PC-3 (cell line): ENCODE results near the gene KCNG1. TPM values are rescaled to one million over a fixed set of nuclear protein-coding genes. Genes with fewer than 3 reads are reported as not detected.

Source experiments
- ATAC-seq: fragments of 200-7000 bp; cut with Tn5 transposase; 2 replicates; pipeline ENCODE4 v1.9.1; 2020; ENCODE audit warnings: mild to moderate bottlenecking, moderate library complexity
- BruUV-seq: library from RNA; stranded (reverse); fragments of 400-500 nt; replicated peaks from 2 replicates; lab custom pipeline; 2021; lab: Mats Ljungman, UMichigan
- CTCF ChIA-PET: fragments of 300-600 bp; sonication (Branson Sonifier 250); formaldehyde crosslinking; loops from one replicate; lab custom pipeline; 2022; ENCODE audit warnings: antibody characterized with exemption; lab: Charles Lee
- POLR2A ChIA-PET: fragments of 300-600 bp; sonication (Branson Sonifier 250); formaldehyde crosslinking; loops from one replicate; lab custom pipeline; 2022; ENCODE audit warnings: antibody characterized with exemption; ENCODE audit not compliant: unreplicated experiment; lab: Charles Lee
- DNase-seq: peaks from one replicate; pipeline ENCODE4 v3.0.0-alpha.2; 2015
- H2AFZ ChIP-seq: fragments of 300-600 bp; sonication (generic); 2 replicates; pipeline ENCODE4 v1.6.0; 2016; ENCODE audit warnings: antibody characterized with exemption, low read length
- H3F3A ChIP-seq: fragments of 300-600 bp; sonication (generic); one replicate; pipeline ENCODE4 v1.6.0; 2017; ENCODE audit warnings: antibody characterized with exemption, low read length, control low read depth, mild to moderate bottlenecking; ENCODE audit not compliant: unreplicated experiment
- H3K27ac ChIP-seq: fragments of 300-600 bp; sonication (generic); 2 replicates; pipeline ENCODE4 v1.5.1; 2016; ENCODE audit warnings: mild to moderate bottlenecking, low read length
- H3K27me3 ChIP-seq: fragments of 300-600 bp; sonication (generic); 2 replicates; pipeline ENCODE4 v1.6.1; 2016; ENCODE audit warnings: low read length, mixed read lengths
- H3K36me3 ChIP-seq: fragments of 300-600 bp; sonication (generic); 2 replicates; pipeline ENCODE4 v1.6.1; 2016; ENCODE audit warnings: low read depth, mixed run types, low read length, mixed read lengths
- H3K4me1 ChIP-seq: fragments of 300-600 bp; sonication (generic); 2 replicates; pipeline ENCODE4 v1.5.1; 2016; ENCODE audit warnings: low read length; ENCODE audit not compliant: insufficient read depth
- H3K4me2 ChIP-seq: fragments of 300-600 bp; sonication (generic); 2 replicates; pipeline ENCODE4 v1.6.0; 2016; ENCODE audit warnings: low read length
- H3K4me3 ChIP-seq: fragments of 300-600 bp; sonication (generic); 2 replicates; pipeline ENCODE4 v1.5.1; 2016; ENCODE audit warnings: mild to moderate bottlenecking, low read length, mixed read lengths
- H3K79me2 ChIP-seq: fragments of 300-600 bp; sonication (generic); 2 replicates; pipeline ENCODE4 v1.6.1; 2017; ENCODE audit warnings: low read length, mixed read lengths
- H3K9ac ChIP-seq: fragments of 300-600 bp; sonication (generic); 2 replicates; pipeline ENCODE4 v1.6.0; 2016; ENCODE audit warnings: mild to moderate bottlenecking, low read length
- H3K9me2 ChIP-seq: fragments of 300-600 bp; sonication (generic); replicated peaks from 2 replicates; pipeline ENCODE4 v1.6.1; 2016; ENCODE audit warnings: mixed run types, low read length, mixed read lengths
- H3K9me3 ChIP-seq: fragments of 300-600 bp; sonication (generic); 2 replicates; pipeline ENCODE4 v1.6.1; 2016; ENCODE audit warnings: low read length, mixed read lengths
- H4K20me1 ChIP-seq: fragments of 300-600 bp; sonication (generic); 2 replicates; pipeline ENCODE4 v1.6.1; 2016; ENCODE audit warnings: low read length, mixed read lengths
- CTCF ChIP-seq: fragments of 300-600 bp; sonication (generic); conservative IDR thresholded peaks from 2 replicates; pipeline ENCODE4 v1.5.1; 2017; ENCODE audit warnings: antibody characterized with exemption, low read depth, mild to moderate bottlenecking, low read length
- EZH2 ChIP-seq: fragments of 300-600 bp; sonication (generic); IDR thresholded peaks from one replicate; pipeline ENCODE4 v1.6.1; 2017; ENCODE audit warnings: antibody characterized with exemption, mild to moderate bottlenecking, low read length; ENCODE audit not compliant: unreplicated experiment
- EZH2phosphoT487 ChIP-seq: fragments of 300-600 bp; sonication (generic); IDR thresholded peaks from 2 replicates; pipeline ENCODE4 v1.6.1; 2018; ENCODE audit warnings: mild to moderate bottlenecking, antibody characterized with exemption, low read length, borderline replicate concordance
- intact Hi-C: fragments of 100-400 bp; cut with micrococcal nuclease; formaldehyde crosslinking; loops from 2 replicates; pipeline ENCODE4 v1.9.0; 2023
- total RNA-seq: library from RNA; depleted of rRNA; stranded (reverse); fragments of >200 nt; gene quantifications from 2 replicates; pipeline ENCODE4 v1.2.3, GENCODE V29; 2014

KCNG1 gene
- total RNA-seq, 1 experiment from 2014 or later = 61.5 TPM

GRCh38 chr20:51042064-51042463 is 19.2 kb upstream of the KCNG1 start:
- BruUV-seq = no TSS peak
- Histone ChIP-seq H4K20me1 (no peaks in the 10 kb centered on the region), H3K4me2 (no peak overlapping the region), H2AFZ (no peak overlapping the region), H3K4me1 (peaks cover 4% of the 10 kb centered on the region; the same call in 1 of the 2 replicates), H3K9ac (no peak overlapping the region), H3K79me2 (no peaks in the 10 kb centered on the region), H3K27me3 (no peaks in the 10 kb centered on the region), H3K9me3 (no peaks in the 10 kb centered on the region), H3K4me3 (no peak overlapping the region), H3K36me3 (no peaks in the 10 kb centered on the region), H3K9me2 (no peaks in the 10 kb centered on the region), H3F3A (no peaks in the 10 kb centered on the region), H3K27ac (no peak overlapping the region)
- intact Hi-C loops = no loop called here
- POLR2A ChIA-PET = no interaction called here
- TF ChIP-seq CTCF (no peak), EZH2 (no peak), EZH2phosphoT487 (no peak)
- CTCF ChIA-PET = interaction anchor here (0.6 to 0.9 kb wide), 2 partner anchors 8 to 27 kb away, joined by 6 to 13 read pairs; no protein-coding TSS in a partner anchor
- DNase-seq = peak; percentile 72
- peak; percentile 49; the same call in 1 of the 2 replicates for ATAC-seq

- Histone ChIP-seq H3K27me3 (no peaks in the 10 kb centered on the region), H3K27ac (no peak overlapping the region), H3K4me1 (peaks cover 12% of the 10 kb centered on the region), H2AFZ (no peak overlapping the region), H3K4me3 (no peak overlapping the region), H3K4me2 (no peak overlapping the region), H3K9me2 (no peaks in the 10 kb centered on the region), H3K9ac (no peak overlapping the region), H3K9me3 (no peaks in the 10 kb centered on the region), H4K20me1 (no peaks in the 10 kb centered on the region), H3K36me3 (no peaks in the 10 kb centered on the region), H3K79me2 (no peaks in the 10 kb centered on the region), H3F3A (no peaks in the 10 kb centered on the region)
- no TSS peak for BruUV-seq
- POLR2A ChIA-PET = no interaction called here
- DNase-seq (no peak), ATAC-seq (no peak)
- CTCF ChIA-PET = no interaction called here
- no peak for TF ChIP-seq EZH2phosphoT487
- TF ChIP-seq EZH2 = no peak
- TF ChIP-seq CTCF = no peak
- intact Hi-C loops = no loop called here
These were observed 14.7 kb upstream of the KCNG1 start for GRCh38 chr20:51037532-51038115.

- no peak for ATAC-seq
- H3K27me3 ChIP-seq = no peaks in the 10 kb centered on the region
- H3K4me2 ChIP-seq = no peak overlapping the region
- H3K4me3 ChIP-seq = no peak overlapping the region
- H3K9ac ChIP-seq = no peak overlapping the region
- H3K4me1 ChIP-seq = peaks cover 12% of the 10 kb centered on the region
- H2AFZ ChIP-seq = no peak overlapping the region
- no peaks in the 10 kb centered on the region for H4K20me1 ChIP-seq
- no peak overlapping the region for H3K27ac ChIP-seq
- no peaks in the 10 kb centered on the region for H3K9me2 ChIP-seq
- BruUV-seq = no TSS peak
- H3K9me3 ChIP-seq = no peaks in the 10 kb centered on the region
- no peaks in the 10 kb centered on the region for H3K79me2 ChIP-seq
- no peaks in the 10 kb centered on the region for H3F3A ChIP-seq
- TF ChIP-seq EZH2 = no peak
- no peak for TF ChIP-seq EZH2phosphoT487
- no peak for TF ChIP-seq CTCF
- no peaks in the 10 kb centered on the region for H3K36me3 ChIP-seq
- intact Hi-C loops = no loop called here
- CTCF ChIA-PET = no interaction called here
- DNase-seq = peak; percentile 47
- POLR2A ChIA-PET = no interaction called here
These were observed 14.1 kb upstream of the KCNG1 start for GRCh38 chr20:51036827-51037531.
